HG03095 (cell line): ENCODE measurements around the gene FAM135A.
A peak's percentile ranks its signal among the peaks of the same experiment; 100 is the strongest.
"Not testable (repeated sequence)": the region's sequence is repeated elsewhere in the genome, so short reads cannot be mapped to it uniquely, and the experiment has no call there.

ENCODE experiments used
- ATAC-seq: cut with Tn5 transposase; IDR thresholded peaks from one replicate; pipeline ENCODE4 v1.9.1; 2021; ENCODE audit warnings: moderate library complexity; ENCODE audit not compliant: unreplicated experiment

FAM135A gene

GRCh38 chr6:70537266-70537665 lies 124.0 kb downstream of the FAM135A start:
- ATAC-seq, result no peak

DNA sequence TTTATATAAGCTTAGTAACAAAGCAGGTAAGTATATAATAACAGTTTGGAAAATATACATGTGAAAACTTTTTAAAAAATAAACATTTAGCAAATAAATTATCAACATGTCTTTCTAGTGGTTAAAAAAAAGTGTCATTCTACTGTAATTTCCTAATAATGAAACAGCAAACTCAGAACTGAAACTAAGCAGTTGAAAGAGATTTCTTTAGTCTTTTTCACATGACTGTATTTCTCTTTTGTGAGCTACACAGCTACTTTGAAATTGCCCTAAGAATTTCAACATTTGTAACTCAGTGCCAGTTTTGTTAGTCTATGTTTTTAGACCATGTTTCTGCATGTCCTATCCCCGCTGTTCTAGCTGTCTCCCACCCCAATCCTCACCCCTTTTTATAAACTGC lies 125.1 kb downstream of the FAM135A start:
- peak; percentile 83 for ATAC-seq

GRCh38 chr6:70547313-70547712 lies 134.0 kb downstream of the FAM135A start:
- no peak for ATAC-seq

GRCh38 chr6:70547905-70548304 lies 134.6 kb downstream of the FAM135A start:
- ATAC-seq, result no peak

DNA sequence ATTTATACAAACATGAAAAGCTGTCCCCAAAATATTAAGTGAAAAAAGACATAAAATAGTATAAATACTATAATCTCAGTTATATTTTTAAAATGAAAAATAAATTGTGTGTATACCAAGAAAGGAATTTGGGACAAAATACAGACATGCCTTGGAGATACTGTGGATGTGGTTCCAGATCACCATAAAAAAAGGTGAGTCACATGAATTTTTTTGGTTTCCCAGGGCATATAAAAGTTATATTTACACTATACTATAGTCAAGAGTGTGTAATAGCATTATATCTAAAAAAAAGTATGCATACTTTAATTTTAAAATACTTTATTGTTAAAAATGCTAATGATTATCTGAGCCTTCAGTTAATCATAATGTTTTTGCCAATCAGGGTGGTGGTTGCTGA lies 136.0 kb downstream of the FAM135A start:
- no peak for ATAC-seq

GRCh38 chr6:70551566-70551965 lies 138.3 kb downstream of the FAM135A start:
- ATAC-seq, result no peak

- ATAC-seq, result not testable (repeated sequence)
Measured at GRCh38 chr6:70552286-70552940, 139.1 kb downstream of the FAM135A start.

GRCh38 chr6:70552974-70553373 lies 139.7 kb downstream of the FAM135A start:
- ATAC-seq, result no peak

- ATAC-seq, result no peak
Measured at GRCh38 chr6:70557998-70558397, 144.7 kb downstream of the FAM135A start.

DNA sequence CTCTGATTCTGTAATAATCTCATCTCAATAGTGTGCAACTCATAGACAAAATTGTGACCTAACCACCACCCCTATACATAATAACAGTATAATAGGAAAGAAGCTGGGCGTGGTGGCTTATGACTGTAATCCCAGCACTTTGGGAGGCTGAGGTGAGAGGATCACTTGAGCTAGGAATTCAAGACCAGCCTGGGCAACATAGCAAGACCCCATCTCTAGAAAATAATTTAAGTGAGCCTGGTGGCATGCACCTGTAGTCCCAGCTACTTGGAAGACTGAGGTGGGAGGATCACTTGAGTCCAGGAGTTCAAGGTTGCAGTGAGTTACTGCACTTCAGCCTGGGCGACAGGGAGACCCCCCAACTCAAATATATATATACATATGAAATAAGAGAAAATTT lies 149.1 kb downstream of the FAM135A start:
- not testable (repeated sequence) for ATAC-seq

GRCh38 chr6:70563530-70563929 lies 150.2 kb downstream of the FAM135A start:
- no peak for ATAC-seq

DNA sequence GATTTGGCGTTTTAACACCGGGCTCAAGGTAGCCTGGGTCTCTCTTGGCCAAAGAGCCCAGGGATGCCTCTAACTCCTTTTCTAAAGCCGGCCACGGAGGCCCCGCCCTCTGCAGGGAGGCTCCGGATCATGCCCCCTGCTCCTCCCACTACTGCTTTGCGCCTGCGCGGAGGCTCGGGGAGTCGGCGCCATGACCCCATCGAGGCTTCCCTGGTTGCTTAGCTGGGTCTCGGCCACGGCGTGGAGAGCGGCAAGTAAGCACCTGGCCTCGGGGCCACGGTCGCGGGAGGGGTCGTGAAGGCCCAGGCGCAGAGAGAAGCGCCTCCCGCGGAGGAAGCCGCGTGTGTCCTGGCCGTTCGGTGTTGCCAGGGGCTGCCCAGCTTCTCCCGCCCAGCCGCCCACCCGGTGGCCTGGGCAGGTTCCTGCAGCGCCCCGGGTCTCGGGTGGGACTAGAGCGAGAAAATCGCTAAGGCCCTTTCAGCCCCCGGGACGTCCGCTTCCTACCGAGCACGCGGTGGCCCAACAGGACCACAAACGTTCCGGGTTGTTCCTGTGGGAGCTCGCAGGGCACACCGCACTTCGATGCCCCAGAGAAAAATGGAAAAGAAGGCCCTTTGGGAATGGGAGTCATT lies 153.6 kb downstream of the FAM135A start, which contains the start of gene SDHAF4:
Gene SDHAF4, plus strand, starts transcription at position 180 of the 632 bp plus-strand sequence. Its CDS starts 11 bp downstream, at position 191.
- peak; percentile 99 for ATAC-seq

DNA sequence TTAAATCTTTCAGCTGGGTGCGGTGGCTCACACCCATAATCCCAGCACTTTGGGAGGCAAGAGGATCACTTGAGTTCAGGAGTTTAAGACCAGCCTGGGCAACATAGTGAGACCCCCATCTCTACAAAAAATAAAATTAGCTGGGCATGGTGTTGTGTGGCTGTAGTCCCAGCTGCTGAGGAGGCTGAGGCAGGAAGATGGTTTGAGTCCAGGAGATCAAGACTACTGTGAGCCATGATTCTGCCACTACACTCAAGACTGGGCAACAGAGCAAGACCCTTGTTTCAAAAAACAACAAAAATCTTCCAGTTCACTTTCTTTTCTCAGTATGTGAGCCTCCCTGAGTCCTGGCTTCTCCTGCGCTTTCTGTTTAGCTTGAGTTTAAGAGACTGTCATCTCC lies 161.3 kb downstream of the FAM135A start:
- ATAC-seq, result no peak

DNA sequence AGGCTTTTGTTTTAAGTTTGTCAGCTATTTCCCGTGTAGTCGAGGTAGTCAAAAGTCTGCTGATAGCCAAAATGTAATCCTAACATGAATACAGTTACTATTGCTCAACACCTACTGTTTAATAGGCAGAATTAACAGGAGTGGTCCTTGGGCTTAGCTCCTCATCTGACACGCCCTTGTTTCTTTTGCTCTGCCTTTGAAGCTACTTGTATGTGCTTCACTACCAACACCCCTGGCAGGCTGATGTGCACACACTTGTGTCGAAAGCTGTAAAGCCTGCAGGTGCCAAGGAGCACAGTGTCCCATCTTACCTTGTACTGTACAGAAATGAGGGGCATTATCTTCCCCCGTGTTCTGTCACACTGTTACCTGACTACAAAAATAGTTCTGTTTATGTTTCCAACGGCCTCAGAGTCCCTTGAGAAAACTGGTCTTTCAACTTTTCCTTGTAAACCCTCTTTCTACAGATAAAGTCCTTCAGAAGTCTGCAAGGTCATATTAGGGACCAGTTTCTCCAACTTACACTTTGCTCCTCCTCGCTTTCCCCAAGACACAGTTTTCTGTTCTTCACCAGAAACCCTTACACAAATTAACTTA lies 162.7 kb downstream of the FAM135A start:
- ATAC-seq, result no peak

GRCh38 chr6:70586114-70586513 lies 172.8 kb downstream of the FAM135A start:
- ATAC-seq, result peak; percentile 82

- ATAC-seq, result no peak
Measured at GRCh38 chr6:70590400-70590799, 177.1 kb downstream of the FAM135A start.

DNA sequence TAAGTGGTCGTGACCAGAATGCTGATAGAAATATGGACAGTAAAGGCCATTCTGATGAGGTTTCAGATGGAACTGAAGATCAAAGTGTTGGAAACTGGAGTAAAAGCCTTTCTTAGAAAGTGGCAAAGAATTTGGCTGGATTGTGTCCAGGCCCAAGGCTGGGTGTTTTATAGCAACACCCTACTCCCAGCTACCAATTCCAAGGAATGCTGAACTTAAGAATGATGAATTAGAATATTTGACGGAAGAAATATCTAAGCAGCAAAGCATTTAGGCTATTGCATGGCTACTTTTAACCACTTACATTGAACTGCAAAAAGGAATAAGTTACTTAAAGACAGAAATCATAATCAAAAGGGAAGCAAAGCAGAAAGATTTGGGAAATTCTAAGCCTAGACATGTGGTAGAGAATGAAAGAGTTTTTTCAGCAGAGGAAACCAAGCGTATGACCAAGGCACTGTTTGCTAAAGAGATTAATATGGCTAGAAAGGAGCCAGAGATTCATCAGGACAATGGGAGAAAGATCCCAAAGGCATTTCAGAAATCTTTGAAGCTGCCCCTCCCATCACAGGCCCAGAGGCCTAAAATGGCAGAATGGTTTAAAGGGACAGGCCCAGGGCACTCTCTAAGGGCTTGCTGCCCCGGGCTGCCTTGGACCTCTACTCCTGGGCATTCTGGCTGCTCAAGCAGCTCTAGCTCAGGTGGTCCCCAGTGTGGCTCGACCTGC lies 179.2 kb downstream of the FAM135A start:
- no peak for ATAC-seq

- ATAC-seq, result no peak
Measured at GRCh38 chr6:70593118-70593486, 179.8 kb downstream of the FAM135A start.

DNA sequence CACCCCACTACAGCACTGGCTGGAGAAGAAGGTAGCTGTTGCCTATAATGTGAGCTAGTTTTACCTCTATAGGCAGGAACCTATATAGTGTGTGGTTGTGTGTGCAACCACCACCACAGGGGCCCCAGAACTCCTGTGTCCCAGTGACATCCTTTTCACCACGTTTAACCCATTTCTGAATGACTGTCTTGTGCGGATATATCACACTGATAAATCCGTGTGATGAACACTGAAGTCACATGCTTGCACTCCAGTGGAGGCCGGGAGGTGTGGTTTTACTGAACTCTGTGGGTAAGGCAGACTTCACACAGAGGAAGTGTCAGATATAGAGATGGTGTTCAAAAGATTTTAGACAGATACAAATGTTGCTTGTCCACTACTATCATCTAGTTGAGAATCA lies 185.9 kb downstream of the FAM135A start:
- ATAC-seq, result no peak

DNA sequence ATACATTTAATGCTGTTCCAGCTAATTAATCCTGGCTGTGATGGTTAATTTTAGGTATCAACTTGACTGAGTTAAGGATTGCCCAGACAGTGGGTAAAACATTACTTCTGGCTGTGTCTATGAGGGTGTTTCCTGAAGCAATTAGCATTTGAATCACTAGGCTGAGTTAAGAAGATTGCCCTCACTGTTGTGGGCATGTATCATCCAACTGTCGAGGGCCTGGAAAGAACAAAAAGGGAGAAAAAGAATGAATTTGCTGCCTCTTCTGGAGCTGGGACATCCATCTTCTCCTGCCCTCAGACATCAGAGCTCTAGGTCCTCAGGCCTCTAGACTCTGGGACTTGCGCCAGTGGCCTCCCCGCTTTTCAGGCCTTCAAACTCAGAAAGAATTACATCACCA lies 187.7 kb downstream of the FAM135A start:
- no peak for ATAC-seq

- ATAC-seq, result no peak
Measured at GRCh38 chr6:70604254-70604653, 190.9 kb downstream of the FAM135A start.

DNA sequence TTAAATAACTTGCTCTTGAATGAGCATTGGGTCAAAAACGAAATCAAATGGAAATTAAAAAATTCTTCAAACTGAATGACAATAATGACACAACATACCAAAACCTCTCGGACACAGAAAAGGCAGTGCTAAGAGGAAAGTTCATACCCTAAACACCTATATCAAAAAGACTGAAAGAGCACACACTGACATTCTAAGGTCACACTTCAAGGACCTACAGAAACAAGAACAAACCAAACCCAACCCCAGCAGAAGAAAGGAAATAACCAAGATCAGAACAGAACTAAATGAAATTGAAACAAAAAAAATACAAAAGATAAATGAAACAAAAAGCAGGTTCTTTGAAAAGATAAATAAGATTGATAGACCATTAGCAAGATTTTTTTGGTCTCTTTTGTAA lies 194.1 kb downstream of the FAM135A start:
- not testable (repeated sequence) for ATAC-seq
